GM21717 (cell line): Measurements from ENCODE around the gene PAM16.

Experiments used
- ATAC-seq: cut with Tn5 transposase; IDR thresholded peaks from one replicate; pipeline ENCODE4 v1.9.1; 2021; ENCODE audit warnings: mild to moderate bottlenecking, moderate library complexity; ENCODE audit not compliant: unreplicated experiment

PAM16 gene

DNA sequence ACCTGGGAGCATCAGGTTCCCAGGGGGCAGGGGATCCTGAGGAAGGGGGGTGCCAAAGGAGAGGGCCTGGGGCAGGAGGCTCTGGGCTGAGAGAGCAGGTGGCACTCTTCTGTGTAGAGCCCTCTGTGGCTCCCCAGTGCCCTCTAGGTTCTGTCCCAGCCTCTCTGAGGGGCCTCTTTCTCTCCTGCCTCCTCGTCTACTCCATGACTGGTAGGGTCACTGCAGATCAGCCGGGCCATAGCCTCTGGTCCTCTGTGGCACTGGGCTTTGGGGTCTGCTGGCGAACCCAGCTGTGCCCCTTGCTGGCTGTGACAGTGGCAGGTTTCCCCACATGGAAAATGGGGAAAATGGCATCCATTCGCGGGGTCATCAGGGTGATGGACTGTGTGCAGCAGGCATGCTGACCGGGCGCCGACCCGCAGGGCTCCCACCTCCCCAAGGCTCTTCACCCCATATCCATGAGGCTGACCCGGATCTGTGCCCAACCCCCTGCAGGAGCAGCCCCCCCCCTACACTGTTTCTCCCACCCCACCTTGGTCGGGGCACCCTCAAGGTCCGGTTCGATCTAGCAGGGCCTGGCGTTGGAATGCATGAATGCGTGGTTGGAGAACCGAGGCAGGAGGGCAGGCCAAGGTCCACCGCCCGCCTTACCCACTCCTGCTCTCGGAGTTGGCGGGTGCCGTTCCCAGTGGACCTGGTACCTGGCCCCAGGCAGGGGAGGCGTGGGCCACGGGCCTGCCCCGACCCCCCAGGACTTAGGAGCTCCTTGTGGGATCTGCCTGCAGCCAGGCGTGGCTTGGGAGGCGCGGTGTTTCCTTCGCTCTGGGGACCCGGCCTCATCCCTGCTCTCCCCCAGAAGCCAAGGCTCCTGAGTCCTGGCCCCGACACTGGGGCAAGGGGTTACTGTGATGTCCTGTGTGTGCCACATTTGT is 28.7 kb downstream of the PAM16 start:
- ATAC-seq = no peak

DNA sequence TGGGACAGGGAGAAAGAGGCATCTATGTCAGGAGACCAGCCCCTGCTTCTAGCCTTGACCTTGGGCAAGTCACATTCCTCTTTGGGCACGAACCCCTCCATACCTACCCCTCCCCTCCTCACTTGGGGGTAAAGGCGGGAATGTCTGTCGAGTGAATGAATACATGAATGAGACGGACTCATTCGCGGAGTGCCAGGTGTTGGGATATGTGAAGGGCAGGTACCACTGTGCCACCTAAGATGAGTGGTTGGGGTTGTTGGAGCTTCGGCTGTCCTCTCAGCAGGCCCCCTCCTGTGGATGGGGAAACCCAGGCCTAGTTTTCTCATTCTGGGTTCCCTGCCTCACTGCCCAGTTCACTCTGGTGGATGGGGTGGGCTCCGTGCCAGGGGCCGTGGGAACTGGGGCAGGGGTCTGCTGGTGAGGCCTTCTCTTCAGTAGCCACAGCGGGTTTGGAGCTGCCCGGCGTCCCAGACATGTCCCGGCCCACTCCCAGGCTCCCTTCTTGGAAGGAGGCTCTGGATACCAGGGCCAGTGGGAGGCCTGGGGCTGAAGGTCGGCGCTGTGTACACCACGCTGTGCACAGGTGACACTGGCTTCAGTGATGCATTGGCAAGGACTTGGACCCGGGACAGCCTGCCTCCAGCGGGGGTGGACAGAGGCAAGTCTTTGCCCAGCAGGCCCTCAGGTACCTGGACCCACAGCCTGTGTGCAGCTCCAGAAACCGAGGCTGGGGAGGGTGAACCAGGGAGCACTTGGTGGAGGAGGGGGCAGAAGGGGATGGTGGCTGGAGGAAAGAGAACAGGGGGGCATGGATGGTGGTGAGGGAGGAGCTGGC is 29.6 kb downstream of the PAM16 start:
- no peak for ATAC-seq

DNA sequence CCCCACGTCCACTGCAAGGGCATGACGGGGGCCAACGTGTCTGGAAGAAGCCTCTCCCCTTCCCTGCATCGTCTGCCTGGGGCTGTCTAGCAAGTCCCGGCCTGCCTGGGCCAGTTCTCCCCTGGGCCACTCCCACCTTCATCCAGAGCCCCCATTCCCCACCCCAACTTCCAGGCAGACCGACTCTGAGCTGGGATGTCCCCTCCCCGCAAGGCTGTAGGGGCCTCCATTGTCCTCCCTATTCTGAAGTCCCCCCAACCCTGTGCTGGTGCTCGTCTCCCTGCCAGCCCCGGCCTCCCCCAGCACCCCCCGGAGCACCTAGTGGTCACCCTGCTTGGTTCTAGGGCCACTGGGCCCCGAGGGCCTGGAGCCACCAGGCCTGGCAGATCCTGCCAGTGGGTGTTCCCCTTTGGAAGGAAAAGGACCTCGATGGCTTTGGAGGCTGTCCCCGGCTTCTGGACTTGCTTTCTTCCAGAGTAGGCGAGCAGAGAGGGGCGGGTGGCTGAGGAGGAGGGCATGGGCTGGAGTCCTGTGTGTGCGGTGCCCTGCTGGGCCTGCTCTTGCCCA is 30.5 kb downstream of the PAM16 start:
- ATAC-seq = no peak

DNA sequence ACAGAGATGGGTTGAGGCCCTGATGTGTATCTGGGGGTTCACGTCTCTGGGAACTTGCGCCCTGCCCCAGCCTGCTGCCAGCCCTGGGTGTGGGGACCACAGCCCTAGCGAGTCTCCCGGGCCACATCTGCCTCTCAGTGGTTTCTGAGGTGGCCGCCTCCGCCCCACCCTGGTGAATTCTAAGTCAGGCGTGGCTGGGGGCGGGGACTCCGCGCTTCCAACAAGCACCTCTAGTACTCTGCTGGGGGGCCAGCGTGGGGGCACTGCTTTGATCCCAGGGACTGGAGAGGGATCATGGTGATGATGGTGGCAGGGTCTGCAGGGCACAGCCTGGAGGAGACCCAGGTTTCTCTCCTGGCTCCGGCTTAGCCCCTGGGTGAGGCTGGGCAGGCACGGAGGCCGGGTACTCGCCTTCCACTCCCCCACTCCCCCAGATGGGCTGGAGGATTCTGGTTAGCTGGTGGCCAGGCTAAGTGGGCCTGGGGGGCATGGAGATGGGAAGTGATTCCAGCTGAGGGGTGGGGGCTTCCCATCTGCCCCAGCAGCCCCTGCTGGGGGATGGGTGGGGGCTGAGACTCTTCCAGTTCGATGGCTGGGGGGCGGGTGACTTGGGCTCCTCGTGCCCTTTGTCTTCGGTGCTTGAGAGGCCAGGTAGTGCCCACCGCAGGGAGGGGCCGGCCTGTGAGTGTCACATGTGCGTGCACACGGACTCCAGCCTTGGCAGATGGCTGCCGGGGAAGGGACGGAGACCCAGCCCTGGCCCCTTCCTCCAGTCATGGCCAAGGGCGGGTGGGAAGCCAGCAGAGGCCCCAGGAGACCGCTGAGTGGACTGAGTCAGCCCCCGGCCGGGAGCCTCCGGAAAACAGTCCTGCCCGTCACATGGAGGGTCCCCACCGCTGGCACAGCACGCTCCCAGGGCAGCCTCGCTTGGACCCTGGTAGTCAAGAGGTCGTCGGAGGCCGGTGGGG is 31.4 kb downstream of the PAM16 start:
- no peak for ATAC-seq

DNA sequence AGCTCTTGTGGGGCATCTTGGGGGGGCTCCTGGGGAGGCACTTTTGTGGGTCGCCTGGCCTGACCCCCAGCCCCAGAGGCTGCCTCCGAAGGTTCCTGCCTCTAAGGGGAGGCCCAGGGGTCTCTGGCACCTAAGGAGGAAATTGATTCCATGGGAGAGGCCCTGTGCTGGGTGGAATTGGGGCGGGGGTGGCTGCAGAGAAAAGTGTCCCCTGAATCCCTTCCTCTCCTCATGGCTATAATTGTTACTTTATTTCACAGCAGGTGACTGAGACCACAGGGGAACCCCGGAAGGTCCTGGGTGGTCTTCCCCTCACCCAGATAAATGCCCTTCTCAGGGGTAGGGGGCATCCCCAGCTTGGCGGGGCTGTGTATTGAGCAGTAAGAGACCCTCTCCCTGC is 32.2 kb downstream of the PAM16 start:
- no peak for ATAC-seq

DNA sequence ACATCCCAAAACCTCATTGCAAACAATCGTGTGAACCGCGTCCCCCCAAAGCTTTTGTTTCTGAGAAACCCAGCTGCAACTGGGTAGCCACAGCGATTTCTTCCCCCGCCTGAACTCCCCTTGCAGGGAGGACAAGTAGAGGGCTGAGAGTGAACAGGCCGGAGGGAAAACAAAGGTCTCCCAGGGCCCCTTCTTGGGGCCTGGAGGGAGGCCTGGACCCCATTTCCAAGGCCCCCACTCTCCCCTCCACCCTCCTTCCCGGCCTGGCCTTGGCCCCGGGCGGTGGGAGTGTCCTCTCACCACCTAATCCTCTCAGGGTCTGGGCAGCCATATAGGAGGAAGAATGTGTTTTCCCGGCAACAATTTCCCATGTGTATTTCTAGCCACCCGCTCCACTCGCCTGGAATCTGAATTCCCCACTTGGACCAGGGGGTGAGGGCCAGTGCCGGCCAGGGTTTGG is 32.6 kb downstream of the PAM16 start:
- ATAC-seq = no peak

DNA sequence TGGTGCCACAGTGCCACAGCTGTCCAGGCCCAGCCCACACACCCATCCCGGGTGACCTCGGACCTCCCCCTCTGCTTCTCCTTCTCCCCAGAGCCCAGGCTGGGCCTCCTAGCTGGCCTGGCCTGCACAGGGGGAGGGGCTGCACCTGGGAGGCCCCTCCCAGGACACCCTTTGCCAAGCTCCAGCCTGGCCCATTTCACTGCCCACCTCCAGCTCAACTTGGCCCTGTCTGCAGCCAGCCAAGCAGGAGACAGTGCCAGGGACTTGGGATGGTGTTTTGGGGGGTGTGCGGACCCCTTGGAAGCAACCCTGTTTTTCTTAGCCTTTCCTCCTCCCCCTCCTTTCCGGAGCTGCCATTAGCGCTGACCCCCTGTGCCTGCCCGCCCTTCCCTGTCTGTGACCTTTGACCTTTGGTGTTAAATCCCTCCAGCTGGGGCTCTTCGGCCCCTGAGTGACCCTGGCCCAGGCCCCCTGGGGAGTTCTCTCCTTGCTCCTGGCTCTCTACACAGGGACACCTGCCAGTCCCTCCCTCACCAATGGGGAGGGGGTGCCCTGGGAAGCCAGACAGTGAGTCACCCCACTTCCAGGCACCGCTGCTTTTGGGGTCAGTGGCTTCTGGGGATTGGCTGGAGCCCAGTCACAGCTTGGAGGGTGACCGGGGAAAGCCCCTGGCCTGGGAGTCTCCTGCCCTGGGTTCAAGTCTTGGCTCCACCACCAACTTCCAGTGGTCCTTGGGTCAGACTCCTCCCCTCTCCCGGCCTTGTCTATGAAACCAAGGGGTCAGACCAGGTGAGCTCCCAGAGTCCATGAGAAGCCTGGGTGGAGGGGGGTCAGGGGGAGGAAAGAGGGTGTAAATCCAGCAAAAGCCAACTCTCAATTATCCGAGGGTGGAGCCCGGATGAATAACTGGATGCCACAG is 33.3 kb downstream of the PAM16 start:
- ATAC-seq = no peak

DNA sequence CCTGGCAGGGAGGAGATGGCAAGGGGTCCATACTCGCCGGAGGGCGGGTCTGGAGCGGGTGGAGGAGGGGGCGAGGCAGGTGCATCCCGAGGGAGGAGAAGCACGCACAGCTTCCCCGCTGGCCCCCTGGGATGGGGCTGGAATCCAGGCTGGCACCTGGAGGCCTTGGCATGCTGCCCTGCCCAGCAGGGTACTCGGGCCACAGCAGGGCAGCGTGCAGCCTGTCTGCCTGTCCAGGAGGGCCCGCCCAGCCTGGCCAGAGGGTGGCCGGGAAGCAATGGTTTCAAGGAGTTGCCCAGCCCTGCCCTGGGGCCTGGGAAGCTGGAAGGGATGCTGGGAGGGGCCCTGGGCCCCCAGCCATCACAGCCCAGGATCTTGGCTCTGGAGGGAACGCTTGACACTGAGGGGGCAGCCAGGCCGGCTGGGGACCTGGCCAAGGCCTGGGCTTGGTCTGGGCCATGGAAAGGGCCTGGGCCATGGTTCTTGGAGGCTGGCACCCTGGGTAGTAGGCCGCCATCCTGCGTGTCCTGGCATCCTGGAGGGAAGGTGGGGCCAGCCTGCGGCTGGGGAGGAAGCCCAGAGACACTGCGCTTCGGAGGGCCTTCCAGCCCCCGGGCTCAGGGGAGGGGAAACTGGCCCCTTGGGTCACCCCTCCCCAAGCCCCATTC is 34.1 kb downstream of the PAM16 start:
- ATAC-seq = no peak

DNA sequence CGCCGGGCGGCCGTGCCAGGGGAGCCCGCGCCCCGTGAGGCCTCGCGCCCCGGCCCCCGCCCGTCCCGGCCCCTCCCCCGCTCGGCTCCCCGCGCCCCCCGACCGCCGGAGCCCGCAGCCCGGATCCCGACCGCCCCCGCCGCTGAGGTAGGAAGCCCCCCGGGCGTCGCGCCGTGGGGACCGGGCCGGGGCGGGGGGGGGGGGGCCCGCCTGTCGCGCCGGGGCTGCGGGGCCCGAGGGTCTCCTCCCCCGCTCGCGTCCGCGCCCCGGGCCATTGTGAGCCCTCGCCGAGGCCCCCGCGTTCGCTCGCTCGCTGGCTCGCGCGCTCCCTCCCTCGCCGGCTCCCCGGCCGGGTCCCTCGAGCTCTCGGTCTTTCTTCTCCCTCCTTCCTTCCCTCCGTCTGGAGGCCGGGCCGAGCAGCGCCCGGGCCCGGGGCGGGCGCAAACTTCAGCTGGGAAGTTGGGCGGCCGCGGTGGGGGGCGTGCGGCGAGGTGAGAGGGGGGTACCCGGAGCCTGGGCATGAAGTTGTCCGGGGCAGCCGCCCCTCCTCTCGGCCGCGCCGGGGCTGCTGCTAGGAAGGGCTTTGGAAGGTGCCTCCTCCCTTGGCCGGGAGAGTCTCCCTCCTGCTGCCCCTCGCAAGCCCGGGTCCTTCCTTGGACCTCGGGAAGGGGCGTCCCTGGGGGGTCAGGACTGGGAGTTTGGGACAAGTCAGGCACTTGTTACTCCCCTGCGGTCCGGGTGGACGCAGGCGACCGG is 34.8 kb downstream of the PAM16 start:
- no peak for ATAC-seq

DNA sequence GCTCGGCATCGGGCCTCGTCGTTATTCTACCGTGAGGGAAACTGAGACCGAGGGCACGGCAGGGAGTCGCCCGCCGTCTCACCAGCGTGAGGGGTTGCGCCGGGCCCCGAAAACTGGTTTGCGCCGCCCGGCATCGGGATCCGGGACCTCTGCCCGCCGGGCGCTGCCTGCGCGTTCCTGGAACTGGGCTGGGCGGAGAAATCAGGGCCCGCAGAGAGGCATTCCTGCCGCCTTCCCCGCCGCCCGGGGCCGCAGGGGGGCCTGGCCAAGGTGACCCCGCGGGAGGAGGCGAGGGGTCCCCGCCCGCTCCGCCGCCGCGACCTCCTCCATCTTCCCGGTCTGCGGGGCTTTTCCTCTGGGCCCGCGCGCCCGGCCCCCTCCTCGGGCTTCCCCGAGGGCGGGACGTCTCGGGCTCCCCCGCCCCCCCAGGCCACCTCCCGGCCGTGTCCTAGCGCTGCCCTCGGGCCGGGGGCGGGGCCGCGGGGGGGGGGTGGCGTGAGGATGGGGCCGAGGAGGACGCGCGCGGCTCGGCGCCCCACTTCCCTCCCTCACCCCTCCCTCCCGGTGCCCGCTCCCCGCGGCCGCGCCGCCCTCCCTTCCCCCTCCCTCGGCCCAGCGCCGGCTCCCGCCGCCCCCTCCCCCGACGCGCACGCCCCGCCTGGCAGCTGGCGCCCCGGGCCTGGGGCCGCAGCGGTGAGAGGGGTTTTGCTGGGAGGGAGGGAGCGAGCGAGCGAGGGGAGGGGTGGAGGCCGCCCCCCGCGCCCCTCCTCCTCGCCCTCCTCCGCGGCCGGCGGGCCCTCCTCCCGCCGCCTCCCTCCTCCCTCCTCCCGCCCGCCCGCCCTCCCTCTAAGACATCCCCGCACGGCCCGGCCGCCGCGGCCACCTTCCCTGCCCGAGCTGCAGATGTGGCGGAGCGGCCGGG is 35.7 kb downstream of the PAM16 start, which contains the start of gene GLIS2:
Gene GLIS2, plus strand, starts transcription at position 882 of the 922 bp plus-strand sequence. CDS start 16,214 bp downstream, outside the sequence.
- no peak for ATAC-seq

DNA sequence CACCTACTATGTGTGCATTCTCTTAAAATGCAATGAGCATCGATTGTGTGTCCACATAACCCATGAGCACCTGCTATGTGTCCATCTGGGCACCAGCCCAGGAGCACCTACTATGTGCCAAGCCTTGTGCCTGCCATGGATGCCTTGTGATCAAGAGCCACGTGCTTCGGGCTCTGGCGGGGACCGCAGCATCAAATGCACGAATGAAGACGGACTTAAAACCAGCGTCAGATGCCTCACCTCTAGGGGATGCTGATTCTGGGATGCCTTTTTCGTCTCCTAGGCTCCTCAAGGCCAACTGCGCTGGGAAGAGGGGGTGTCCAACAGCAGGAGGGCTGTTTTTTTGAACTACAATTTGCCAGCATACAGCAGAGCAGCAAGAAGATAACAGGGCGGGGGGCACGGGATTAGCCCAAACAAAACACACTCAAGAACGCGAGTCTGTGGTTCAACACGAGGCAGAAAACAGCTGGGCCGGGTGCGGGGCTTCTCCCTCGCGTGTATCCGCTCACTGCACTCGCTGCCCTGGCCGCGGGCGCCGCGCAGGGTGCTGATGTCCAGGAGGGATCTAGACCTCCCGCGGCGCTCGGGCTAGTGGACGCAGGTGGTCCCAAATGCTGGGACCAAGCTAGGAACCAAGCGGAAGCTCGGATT is 36.5 kb downstream of the PAM16 start:
- ATAC-seq = no peak

DNA sequence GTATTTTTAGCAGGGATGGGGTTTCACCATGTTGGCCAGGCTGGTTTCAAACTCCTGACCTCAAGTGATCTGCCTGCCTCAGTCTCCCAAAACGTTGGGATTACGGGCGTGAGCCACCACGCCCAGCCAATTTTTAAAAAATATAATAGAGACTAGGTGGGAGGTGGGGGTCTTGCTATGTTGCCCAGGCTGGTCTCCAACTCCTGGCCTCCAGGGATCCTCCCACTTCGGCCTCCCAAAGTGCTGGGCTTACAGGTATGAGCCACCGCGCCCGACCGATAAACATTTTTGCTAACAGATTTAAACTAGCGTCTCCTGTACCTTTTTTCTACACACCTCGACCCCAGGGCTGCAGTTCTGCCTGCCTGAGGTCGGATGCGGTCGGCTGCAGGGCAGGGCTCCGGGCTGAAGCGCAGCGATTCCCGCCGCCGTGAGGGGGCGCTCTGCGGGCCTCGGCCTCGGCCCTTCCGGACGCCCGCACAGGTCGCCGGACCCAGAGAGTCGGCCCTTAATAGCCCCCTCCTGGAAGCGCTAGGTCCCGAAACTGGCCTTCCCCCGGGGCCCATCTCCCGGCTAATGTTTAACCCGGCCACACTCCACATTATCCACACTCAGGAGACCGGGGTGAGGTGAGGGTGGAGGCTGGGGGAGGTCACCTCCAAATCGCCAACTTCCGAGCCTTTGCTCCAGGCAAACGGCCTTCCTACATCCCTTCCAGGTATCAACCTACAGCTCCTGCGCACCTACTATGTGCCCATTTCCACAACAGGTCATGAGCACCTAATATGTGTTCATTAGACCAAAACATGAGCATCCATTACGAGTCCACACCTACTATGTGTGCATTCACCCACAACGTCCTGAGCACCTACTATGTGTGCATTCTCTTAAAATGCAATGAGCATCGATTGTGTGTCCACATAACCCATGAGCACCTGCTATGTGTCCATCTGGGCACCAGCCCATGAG is 37.3 kb downstream of the PAM16 start:
- ATAC-seq = no peak

DNA sequence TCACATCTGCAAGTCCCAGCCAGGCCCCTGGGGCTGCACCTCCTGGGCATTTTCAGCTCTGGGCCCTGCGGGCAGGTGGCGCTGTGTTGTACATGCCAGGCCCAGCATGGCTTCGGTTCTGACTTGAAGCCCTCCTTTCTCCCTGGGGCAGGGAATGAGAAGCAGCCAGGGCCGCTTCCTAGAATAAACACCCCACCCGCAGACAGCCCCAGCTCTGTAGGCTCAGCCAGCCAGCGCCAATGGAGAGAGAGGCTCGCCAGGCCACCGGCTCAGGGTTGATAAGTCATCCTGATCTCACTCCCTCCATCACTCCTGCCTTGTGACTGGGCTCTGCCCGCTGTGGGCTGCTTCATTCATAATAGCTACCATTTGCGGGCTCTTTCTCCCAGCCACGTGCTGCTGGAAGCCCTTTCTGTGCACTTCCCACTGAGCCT is 41.3 kb downstream of the PAM16 start:
- ATAC-seq = no peak

DNA sequence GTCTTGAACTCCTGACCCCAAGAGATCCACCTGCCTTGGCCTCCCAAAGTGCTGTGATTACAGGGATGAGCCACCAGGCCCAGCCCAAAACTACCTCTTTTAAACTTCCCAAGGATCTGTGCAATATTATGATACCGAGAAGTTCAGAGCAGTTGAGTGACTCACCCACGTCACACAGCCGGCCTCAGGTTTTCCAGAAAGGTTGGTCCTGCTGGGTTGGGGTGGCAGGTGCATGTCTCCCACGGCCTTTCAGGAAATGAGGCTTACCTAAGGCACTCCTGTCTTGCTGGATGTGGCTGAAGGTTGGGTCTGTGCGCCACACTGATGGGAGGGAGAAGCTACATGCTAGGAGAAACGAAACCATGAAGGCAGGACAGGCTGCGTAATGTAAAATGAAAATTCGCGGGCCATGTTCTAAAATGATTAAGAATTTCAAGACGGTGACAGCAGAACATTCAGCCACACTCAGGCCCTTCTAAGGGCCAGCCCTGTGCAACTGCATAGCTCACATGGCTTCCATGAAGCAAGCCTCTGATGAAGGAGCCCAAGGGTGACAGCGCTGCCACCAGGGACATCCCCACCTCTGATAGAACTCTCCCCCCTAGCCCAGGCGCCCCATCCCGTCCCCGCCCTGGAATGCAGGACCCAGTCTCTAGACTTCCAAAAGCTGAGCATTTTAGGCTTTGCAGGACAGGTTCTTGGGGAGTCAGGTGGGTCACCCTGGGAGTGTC is 41.9 kb downstream of the PAM16 start:
- no peak for ATAC-seq
